Ectodermal cell (in vitro differentiated cells): ENCODE results near the gene MEGF8. TPM values are rescaled to one million over a fixed set of nuclear protein-coding genes. Genes with fewer than 3 reads are reported as not detected.

Experiments
- H3K27ac ChIP-seq: 2 replicates; pipeline ENCODE4 v1.7.0; 2013; ENCODE audit warnings: mild to moderate bottlenecking, low read depth, low read length; ENCODE audit not compliant: insufficient read depth, poor library complexity, severe bottlenecking
- H3K27me3 ChIP-seq: 2 replicates; pipeline ENCODE4 v1.7.0; 2013; ENCODE audit warnings: mild to moderate bottlenecking, low read length; ENCODE audit not compliant: insufficient read depth, control insufficient read depth, poor library complexity, severe bottlenecking
- H3K36me3 ChIP-seq: one replicate; pipeline ENCODE4 v1.7.0; 2013; ENCODE audit warnings: low read length; ENCODE audit not compliant: control insufficient read depth, insufficient read depth
- H3K4me1 ChIP-seq: one replicate; pipeline ENCODE4 v1.7.0; 2013; ENCODE audit warnings: low read length; ENCODE audit not compliant: control insufficient read depth, insufficient read depth
- H3K4me3 ChIP-seq: 2 replicates; pipeline ENCODE4 v1.7.0; 2013; ENCODE audit warnings: low read depth, low read length, control low read depth; ENCODE audit not compliant: insufficient read depth
- H3K9me3 ChIP-seq: 2 replicates; pipeline ENCODE4 v1.7.0; 2013; ENCODE audit warnings: mild to moderate bottlenecking, low read length, moderate library complexity; ENCODE audit not compliant: control insufficient read depth
- WGBS, 2 experiments: methylation state at CpG; one replicate each; pipeline ENCODE4 v1.1.7; 2013; ENCODE audit warnings: missing lambda C conversion rate in 2 of 2; 5-methylcytosine and 5-hydroxymethylcytosine counted together
- polyA plus RNA-seq, 4 experiments: library from polyadenylated mRNA; stranded (reverse); fragments of 50-300 nt; gene quantifications; one replicate each; pipeline ENCODE4 v1.2.3, GENCODE V29; 2013

The MEGF8 gene, protein sequence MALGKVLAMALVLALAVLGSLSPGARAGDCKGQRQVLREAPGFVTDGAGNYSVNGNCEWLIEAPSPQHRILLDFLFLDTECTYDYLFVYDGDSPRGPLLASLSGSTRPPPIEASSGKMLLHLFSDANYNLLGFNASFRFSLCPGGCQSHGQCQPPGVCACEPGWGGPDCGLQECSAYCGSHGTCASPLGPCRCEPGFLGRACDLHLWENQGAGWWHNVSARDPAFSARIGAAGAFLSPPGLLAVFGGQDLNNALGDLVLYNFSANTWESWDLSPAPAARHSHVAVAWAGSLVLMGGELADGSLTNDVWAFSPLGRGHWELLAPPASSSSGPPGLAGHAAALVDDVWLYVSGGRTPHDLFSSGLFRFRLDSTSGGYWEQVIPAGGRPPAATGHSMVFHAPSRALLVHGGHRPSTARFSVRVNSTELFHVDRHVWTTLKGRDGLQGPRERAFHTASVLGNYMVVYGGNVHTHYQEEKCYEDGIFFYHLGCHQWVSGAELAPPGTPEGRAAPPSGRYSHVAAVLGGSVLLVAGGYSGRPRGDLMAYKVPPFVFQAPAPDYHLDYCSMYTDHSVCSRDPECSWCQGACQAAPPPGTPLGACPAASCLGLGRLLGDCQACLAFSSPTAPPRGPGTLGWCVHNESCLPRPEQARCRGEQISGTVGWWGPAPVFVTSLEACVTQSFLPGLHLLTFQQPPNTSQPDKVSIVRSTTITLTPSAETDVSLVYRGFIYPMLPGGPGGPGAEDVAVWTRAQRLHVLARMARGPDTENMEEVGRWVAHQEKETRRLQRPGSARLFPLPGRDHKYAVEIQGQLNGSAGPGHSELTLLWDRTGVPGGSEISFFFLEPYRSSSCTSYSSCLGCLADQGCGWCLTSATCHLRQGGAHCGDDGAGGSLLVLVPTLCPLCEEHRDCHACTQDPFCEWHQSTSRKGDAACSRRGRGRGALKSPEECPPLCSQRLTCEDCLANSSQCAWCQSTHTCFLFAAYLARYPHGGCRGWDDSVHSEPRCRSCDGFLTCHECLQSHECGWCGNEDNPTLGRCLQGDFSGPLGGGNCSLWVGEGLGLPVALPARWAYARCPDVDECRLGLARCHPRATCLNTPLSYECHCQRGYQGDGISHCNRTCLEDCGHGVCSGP (N-terminal part only)
- 23.8 TPM for polyA plus RNA-seq (2013, experiment 1 of 4)
- polyA plus RNA-seq (2013, experiment 2 of 4) = 31.1 TPM
- polyA plus RNA-seq (2013, experiment 3 of 4) = 24.7 TPM
- polyA plus RNA-seq (2013, experiment 4 of 4) = 29.1 TPM

DNA sequence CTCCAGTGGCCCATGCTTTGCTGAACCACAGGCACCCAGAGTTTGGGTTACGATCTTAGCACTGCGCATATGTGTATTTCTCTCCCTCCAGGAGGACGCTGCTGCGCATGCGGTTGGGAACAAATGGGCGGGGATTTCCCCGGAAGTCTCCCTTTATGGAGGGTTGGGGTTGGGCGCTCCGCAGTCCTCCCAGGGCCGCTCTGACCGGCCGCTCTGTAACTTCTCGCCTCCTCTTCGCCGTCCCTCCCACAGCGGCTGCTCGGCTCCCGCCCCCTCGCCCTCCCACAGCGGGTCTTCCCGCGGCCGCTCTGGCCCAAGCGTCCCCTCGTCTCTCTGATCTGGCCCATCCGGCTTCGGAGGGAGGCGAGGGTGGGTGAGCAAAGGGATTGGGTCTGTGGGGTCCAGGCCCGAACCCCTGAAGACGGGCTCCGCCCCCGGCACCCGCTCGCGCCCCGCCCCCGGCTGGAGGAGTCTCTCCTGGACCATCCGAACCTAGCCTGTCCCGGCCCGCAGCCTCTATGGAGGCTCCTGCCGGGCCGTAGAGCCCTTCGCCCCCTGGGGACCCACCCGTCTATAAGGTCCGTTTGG, at the start of gene MEGF8:
Gene MEGF8, plus strand, starts transcription at position 328 of the 588 bp plus-strand sequence. CDS start 609 bp downstream, outside the sequence.
- Histone ChIP-seq H3K36me3 (no peaks in the 10 kb centered on the region), H3K4me1 (peaks cover 5% of the 10 kb centered on the region), H3K27me3 (peaks cover 47% of the 10 kb centered on the region), H3K9me3 (no peaks in the 10 kb centered on the region), H3K27ac (no peak within 1 kb of the TSS), H3K4me3 (peak within 1 kb of the TSS; percentile 99)
- WGBS, 2 experiments = 0% methylated on average over 45 of the region's 45 CpGs

- 93 to 95% methylated on average over 3 of the region's 3 CpGs for WGBS, 2 experiments
- H3K9me3 ChIP-seq = no peaks in the 10 kb centered on the region
- H3K27ac ChIP-seq = no peak overlapping the region
- H3K27me3 ChIP-seq = no peaks in the 10 kb centered on the region
- peaks cover 12% of the 10 kb centered on the region for H3K4me1 ChIP-seq
- no peaks in the 10 kb centered on the region for H3K36me3 ChIP-seq
- no peak overlapping the region for H3K4me3 ChIP-seq
These were observed 49.2 kb upstream of the MEGF8 start for GRCh38 chr19:42276284-42276683.

DNA sequence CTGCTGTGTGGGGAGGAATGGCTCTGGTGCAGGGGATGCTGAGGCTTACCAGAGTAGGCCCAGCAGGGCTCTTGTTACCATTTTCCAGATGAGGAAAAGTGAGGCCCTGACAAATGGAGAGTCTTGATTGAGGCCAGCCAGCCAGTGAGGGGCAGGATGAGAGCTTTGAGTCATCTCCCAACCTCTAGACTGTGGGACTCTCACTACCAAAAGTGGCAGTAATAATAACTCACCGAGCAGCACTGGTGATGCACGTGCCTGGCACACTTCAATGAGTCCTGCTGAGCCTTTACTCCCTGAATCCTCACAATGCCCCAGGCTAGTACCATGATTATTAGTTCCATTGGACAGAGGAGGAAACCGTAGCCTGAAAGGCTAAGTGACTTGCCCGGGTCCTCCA, 48.6 kb upstream of the MEGF8 start:
- no peak overlapping the region for H3K27ac ChIP-seq
- no peaks in the 10 kb centered on the region for H3K36me3 ChIP-seq
- 93 to 94% methylated on average over 4 of the region's 4 CpGs for WGBS, 2 experiments
- peaks cover 17% of the 10 kb centered on the region for H3K4me1 ChIP-seq
- H3K4me3 ChIP-seq = no peak overlapping the region
- no peaks in the 10 kb centered on the region for H3K27me3 ChIP-seq
- no peaks in the 10 kb centered on the region for H3K9me3 ChIP-seq

DNA sequence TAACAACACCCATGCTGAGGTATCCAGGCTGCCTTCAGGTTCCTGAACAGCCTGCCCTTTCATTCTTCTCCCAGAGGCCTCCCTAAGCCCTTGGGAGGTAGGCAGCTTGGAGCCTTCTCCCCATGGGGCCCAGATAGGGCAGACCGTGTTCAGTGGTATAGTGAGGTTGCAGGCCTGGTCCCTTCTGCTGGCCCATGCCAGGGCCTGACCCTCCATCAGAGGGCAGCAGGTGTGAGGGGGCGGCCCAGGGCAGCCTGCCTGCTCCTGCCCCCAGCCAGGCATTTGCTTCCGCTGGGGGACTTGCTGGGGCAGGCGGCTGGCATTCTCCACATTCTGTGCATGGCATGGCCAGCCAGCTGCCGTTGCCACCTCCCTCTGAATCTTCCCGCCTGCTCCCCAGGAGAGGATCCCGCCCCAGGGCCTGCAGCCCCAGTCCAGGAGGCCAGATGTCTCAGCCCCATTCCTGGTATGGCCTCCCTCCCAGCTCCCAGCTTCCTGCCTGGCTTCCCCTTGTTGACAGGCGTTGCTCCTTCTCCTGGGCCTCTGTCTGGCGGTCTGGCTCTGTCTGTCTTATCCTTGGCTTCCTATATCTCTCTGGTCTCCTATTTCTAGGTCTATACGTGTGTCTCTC, 47.5 kb upstream of the MEGF8 start:
- WGBS, 2 experiments = 84 to 86% methylated on average over 10 of the region's 10 CpGs
- Histone ChIP-seq H3K36me3 (no peaks in the 10 kb centered on the region), H3K27ac (no peak overlapping the region), H3K27me3 (no peaks in the 10 kb centered on the region), H3K4me1 (peaks cover 27% of the 10 kb centered on the region), H3K9me3 (no peaks in the 10 kb centered on the region), H3K4me3 (no peak overlapping the region)

DNA sequence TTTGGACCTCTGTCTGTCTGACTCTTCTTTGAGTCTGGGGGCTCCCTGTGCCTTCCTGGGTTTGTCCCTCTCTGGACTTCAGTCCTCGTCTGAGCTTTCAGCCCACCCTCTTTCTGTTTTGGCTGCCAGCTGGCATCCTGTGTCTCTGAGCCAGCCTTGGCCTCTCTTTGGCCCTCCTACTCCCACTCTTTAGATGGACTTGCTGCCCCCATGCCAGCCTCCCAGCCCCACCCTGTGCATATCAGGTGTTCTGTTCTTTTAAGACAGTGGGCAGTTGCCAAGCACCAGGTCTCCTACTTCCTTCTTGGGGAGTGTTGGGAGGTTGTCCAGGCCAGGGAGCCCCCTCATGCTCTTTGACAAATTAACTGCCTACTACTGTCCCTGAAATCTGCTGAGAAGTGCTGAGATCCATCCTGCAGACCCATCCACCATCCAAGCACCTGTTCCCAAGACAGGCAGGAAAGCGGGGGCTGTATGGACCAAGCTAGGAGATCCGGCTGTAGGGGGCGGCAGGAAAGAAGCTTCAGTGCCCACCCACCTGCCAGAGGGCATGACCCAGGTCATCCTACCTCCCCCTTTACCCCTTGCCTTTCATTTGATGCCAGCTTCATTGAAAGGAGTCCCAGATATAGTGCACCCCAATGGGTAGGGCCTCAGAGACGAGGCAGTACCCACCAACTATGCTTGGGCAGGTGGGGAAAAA, 46.8 kb upstream of the MEGF8 start:
- H3K27me3 ChIP-seq = no peaks in the 10 kb centered on the region
- H3K36me3 ChIP-seq = no peaks in the 10 kb centered on the region
- no peak overlapping the region for H3K4me3 ChIP-seq
- WGBS, 2 experiments = 87 to 91% methylated on average over 5 of the region's 5 CpGs
- H3K9me3 ChIP-seq = no peaks in the 10 kb centered on the region
- no peak overlapping the region for H3K27ac ChIP-seq
- peaks cover 33% of the 10 kb centered on the region for H3K4me1 ChIP-seq

DNA sequence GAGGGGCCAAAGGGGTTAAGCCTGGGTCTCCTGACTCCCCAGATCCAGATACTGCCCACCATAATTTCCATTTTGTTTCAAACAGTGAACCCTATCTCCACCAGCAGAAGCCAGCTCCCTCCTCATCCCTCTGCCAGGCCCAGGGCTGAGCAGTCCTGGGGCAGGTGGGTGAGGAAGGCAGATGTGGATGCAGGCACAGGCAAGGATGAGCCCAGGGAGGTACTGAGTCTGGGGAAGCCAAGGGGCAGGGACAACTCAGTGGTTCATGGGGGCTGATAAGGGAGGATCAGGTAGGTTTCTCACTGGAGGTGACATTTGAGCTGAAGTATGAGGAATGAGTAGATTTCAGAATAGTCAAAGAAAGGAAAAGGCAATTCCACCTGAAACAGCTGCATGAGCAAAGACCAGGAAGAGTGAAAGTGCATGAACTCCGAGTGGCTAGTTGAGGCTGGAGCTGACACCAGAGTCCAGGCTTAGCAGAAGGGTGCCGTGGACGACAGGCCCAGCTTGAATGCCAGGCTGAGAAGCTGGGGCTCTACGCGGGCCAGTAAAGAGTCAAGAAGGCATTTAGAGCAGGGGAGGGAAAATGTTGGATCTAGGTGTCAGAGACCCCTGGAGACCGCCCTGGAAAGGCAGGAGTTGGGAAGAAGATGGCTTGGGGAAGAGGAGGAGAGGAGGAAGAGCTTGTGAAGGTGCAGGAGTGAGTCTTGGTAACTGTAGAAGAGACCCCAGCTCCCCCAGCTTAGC, 46.1 kb upstream of the MEGF8 start:
- Histone ChIP-seq H3K4me1 (peaks cover 33% of the 10 kb centered on the region), H3K27me3 (no peaks in the 10 kb centered on the region), H3K9me3 (no peaks in the 10 kb centered on the region), H3K4me3 (peak overlapping the region; percentile 96), H3K36me3 (no peaks in the 10 kb centered on the region), H3K27ac (no peak overlapping the region)
- WGBS, 2 experiments = 35 to 40% methylated on average over 6 of the region's 6 CpGs

DNA sequence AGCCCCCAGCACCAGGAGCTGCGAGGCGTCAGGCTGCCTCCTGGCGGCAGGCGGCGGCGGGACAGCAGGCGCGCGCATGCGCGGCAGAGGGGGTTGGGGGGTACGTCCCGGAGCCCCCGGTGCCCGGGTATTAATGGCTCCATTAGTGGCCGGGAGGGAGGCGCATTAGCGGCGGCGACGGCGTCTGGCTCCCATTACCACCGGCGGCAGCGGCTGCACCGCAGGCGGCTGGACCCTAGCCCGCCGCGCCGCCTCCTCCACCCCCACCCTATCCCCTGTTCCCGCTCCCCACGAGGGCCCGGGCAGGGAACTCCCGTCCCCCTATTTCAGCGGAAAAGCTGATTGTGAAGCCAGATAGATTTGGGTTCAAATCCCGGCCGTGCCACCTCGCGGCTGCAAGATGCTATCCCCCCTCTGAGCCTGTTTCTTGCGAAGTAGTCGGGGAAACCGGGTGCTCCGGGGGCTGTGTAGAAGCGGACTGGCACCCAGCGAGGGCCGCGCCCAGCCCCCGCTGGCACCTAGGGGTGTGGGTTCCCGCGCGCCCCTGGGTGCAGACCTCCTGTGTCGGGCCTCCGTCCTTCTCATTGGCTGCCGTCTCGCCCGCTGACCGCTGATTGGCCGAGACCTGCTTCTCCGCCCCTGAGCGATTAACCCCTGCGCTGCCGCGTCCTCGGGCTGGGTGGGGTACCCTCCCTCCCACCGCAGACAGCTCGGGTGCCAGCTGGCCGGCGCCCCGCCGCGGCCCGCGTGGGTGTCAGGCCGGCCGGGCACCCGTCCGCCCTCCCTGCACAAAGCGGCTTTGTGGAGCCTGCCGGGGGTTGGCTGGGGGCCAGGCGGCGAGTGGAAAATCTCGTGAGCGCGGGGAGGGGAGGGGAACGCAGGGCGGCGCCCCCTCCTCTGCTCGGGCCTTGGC, 45.3 kb upstream of the MEGF8 start:
- 0% methylated on average over 89 of the region's 89 CpGs for WGBS, 2 experiments
- H3K27me3 ChIP-seq = no peaks in the 10 kb centered on the region
- H3K36me3 ChIP-seq = no peaks in the 10 kb centered on the region
- peak overlapping the region; percentile 96 for H3K4me3 ChIP-seq
- H3K27ac ChIP-seq = peak overlapping the region; percentile 60
- peaks cover 38% of the 10 kb centered on the region for H3K4me1 ChIP-seq
- H3K9me3 ChIP-seq = no peaks in the 10 kb centered on the region

DNA sequence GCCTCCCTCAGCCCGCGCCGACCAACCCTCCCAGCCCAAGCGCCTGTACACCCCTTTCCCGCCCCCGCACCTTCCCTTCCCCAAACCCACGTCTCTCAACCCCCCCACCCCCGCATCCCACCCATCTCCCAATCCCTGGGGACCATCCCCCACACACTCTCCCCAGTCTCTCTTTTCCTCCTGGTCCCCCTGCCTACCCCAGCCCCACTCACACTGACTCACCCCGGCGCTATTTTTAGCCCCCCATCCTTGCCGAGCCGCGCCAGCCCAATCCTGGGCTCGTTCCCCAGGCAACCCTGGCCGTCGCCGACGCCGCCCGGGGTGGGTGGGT, 44.7 kb upstream of the MEGF8 start:
- H3K36me3 ChIP-seq = no peaks in the 10 kb centered on the region
- H3K27ac ChIP-seq = peak overlapping the region; percentile 44
- H3K4me1 ChIP-seq = peaks cover 44% of the 10 kb centered on the region
- peak overlapping the region; percentile 96 for H3K4me3 ChIP-seq
- H3K27me3 ChIP-seq = no peaks in the 10 kb centered on the region
- WGBS, 2 experiments = 2% methylated on average over 19 to 20 of the region's 20 CpGs
- H3K9me3 ChIP-seq = no peaks in the 10 kb centered on the region
